Trophoblast cell (in vitro differentiated cells and primary cell): ENCODE measurements around the gene PPP1R13L.

Source experiments
- DNase-seq, 2 donors: peaks; one replicate each; pipeline ENCODE4 v3.0.0-alpha.2; 2016
- H2AFZ ChIP-seq: 2 replicates; pipeline ENCODE4 v1.6.1; 2013; ENCODE audit warnings: low read length, moderate library complexity, mild to moderate bottlenecking; ENCODE audit not compliant: insufficient read depth, poor library complexity
- H2AK5ac ChIP-seq: 2 replicates; pipeline ENCODE4 v1.6.1; 2013; ENCODE audit warnings: mild to moderate bottlenecking, low read length
- H2BK120ac ChIP-seq: 2 replicates; pipeline ENCODE4 v1.6.1; 2013; ENCODE audit warnings: low read length, mild to moderate bottlenecking, moderate library complexity; ENCODE audit not compliant: insufficient read depth, poor library complexity
- H2BK12ac ChIP-seq: 2 replicates; pipeline ENCODE4 v1.6.1; 2013; ENCODE audit warnings: mild to moderate bottlenecking, low read length, moderate library complexity
- H2BK5ac ChIP-seq: 2 replicates; pipeline ENCODE4 v1.6.1; 2013; ENCODE audit warnings: low read length, low read depth, moderate library complexity, mild to moderate bottlenecking; ENCODE audit not compliant: poor library complexity
- H3K14ac ChIP-seq: 2 replicates; pipeline ENCODE4 v1.6.1; 2013; ENCODE audit warnings: mild to moderate bottlenecking, low read length
- H3K18ac ChIP-seq: 2 replicates; pipeline ENCODE4 v1.6.1; 2013; ENCODE audit warnings: mild to moderate bottlenecking, low read length
- H3K23ac ChIP-seq: 2 replicates; pipeline ENCODE4 v1.6.1; 2013; ENCODE audit warnings: low read length
- H3K27ac ChIP-seq: 2 replicates; pipeline ENCODE4 v1.5.1; 2013; ENCODE audit warnings: low read depth, mild to moderate bottlenecking, inconsistent platforms, low read length, moderate library complexity
- H3K27me3 ChIP-seq: 2 replicates; pipeline ENCODE4 v1.6.1; 2013; ENCODE audit warnings: inconsistent platforms, mild to moderate bottlenecking, low read length, moderate library complexity; ENCODE audit not compliant: insufficient read depth
- H3K36me3 ChIP-seq, 2 experiments: 1 replicate in 1 of 2; 2 replicates in 1 of 2; pipeline ENCODE4 v1.6.1; 2013; ENCODE audit warnings: low read length in 2 of 2, mild to moderate bottlenecking in 2 of 2, moderate library complexity in 1 of 2; ENCODE audit not compliant: insufficient read depth in 2 of 2, control insufficient read depth in 1 of 2
- H3K4ac ChIP-seq: 2 replicates; pipeline ENCODE4 v1.6.1; 2013; ENCODE audit warnings: low read depth, mild to moderate bottlenecking, low read length, moderate library complexity
- H3K4me1 ChIP-seq, 2 experiments: 1 replicate in 1 of 2; 2 replicates in 1 of 2; pipeline ENCODE4 v1.6.1; 2013; ENCODE audit warnings: low read length in 2 of 2, mild to moderate bottlenecking in 2 of 2, moderate library complexity in 1 of 2; ENCODE audit not compliant: insufficient read depth in 2 of 2, control insufficient read depth in 1 of 2
- H3K4me2 ChIP-seq: 2 replicates; pipeline ENCODE4 v1.6.1; 2013; ENCODE audit warnings: inconsistent platforms, mild to moderate bottlenecking, low read length, moderate library complexity
- H3K4me3 ChIP-seq: 2 replicates; pipeline ENCODE4 v1.5.1; 2013; ENCODE audit warnings: mild to moderate bottlenecking, low read depth, low read length, inconsistent platforms
- H3K79me1 ChIP-seq: one replicate; pipeline ENCODE4 v1.6.1; 2013; ENCODE audit warnings: low read length
- H3K79me2 ChIP-seq: 2 replicates; pipeline ENCODE4 v1.6.1; 2013; ENCODE audit warnings: low read length, mild to moderate bottlenecking; ENCODE audit not compliant: control insufficient read depth, insufficient read depth, poor library complexity
- H3K9ac ChIP-seq: 2 replicates; pipeline ENCODE4 v1.6.1; 2013; ENCODE audit warnings: mild to moderate bottlenecking, low read length
- H3K9me3 ChIP-seq: 2 replicates; pipeline ENCODE4 v1.6.1; 2013; ENCODE audit warnings: low read depth, mild to moderate bottlenecking, control low read depth, inconsistent platforms, low read length; ENCODE audit not compliant: insufficient read depth
- H4K12ac ChIP-seq: 2 replicates; pipeline ENCODE4 v1.6.1; 2013; ENCODE audit warnings: low read depth, mild to moderate bottlenecking, low read length, moderate library complexity
- H4K8ac ChIP-seq: 2 replicates; pipeline ENCODE4 v1.6.1; 2013; ENCODE audit warnings: low read depth, mild to moderate bottlenecking, low read length, moderate library complexity
- H4K91ac ChIP-seq: one replicate; pipeline ENCODE4 v1.6.1; 2013; ENCODE audit warnings: low read depth, mild to moderate bottlenecking, low read length, moderate library complexity
- WGBS: extraction: QIAGEN DNeasy Blood & Tissue Kit; methylation state at CpG from one replicate; pipeline ENCODE4 v1.1.7; 2013; ENCODE audit warnings: missing lambda C conversion rate; ENCODE audit not compliant: insufficient read length, insufficient coverage; ENCODE audit errors: extremely low coverage; 5-methylcytosine and 5-hydroxymethylcytosine counted together

Gene PPP1R13L

GRCh38 chr19:45382426-45382825 is 22.4 kb downstream of the PPP1R13L start:
- Histone ChIP-seq H3K4ac (no peak overlapping the region), H3K27me3 (no peaks in the 10 kb centered on the region), H2BK12ac (no peak overlapping the region), H2BK5ac (no peak overlapping the region), H3K36me3 (peaks cover 29 to 41% of the 10 kb centered on the region in 2 experiments), H2BK120ac (no peak overlapping the region), H4K12ac (no peak overlapping the region), H2AK5ac (no peak overlapping the region), H3K9ac (no peak overlapping the region), H3K79me2 (no peaks in the 10 kb centered on the region), H4K91ac (no peak overlapping the region), H3K14ac (no peak overlapping the region), H4K8ac (no peak overlapping the region), H3K27ac (no peak overlapping the region), H3K79me1 (no peaks in the 10 kb centered on the region), H2AFZ (no peak overlapping the region), H3K4me3 (no peak overlapping the region), H3K18ac (no peak overlapping the region), H3K4me2 (no peak overlapping the region), H3K23ac (no peak overlapping the region), H3K9me3 (no peaks in the 10 kb centered on the region), H3K4me1 (no peaks in the 10 kb centered on the region)
- WGBS, result no CpG with 5 or more reads among the region's 29 CpGs
- no peak for DNase-seq

- Histone ChIP-seq H3K27ac (no peak overlapping the region), H3K4ac (no peak overlapping the region), H4K91ac (no peak overlapping the region), H3K9me3 (no peaks in the 10 kb centered on the region), H3K4me3 (no peak overlapping the region), H3K9ac (no peak overlapping the region), H3K79me2 (no peaks in the 10 kb centered on the region), H4K8ac (no peak overlapping the region), H2BK5ac (no peak overlapping the region), H2AK5ac (no peak overlapping the region), H2AFZ (no peak overlapping the region), H2BK12ac (no peak overlapping the region), H2BK120ac (no peak overlapping the region), H3K18ac (no peak overlapping the region), H3K79me1 (peaks cover 3% of the 10 kb centered on the region), H3K27me3 (no peaks in the 10 kb centered on the region), H3K14ac (no peak overlapping the region), H3K4me1 (peaks cover 0 to 4% of the 10 kb centered on the region in 2 experiments), H3K4me2 (no peak overlapping the region), H3K23ac (no peak overlapping the region), H3K36me3 (peaks cover 22 to 33% of the 10 kb centered on the region in 2 experiments), H4K12ac (no peak overlapping the region)
- DNase-seq, result no peak
- WGBS, result no CpG with 5 or more reads among the region's 1 CpG
Observed at GRCh38 chr19:45380107-45380506, 24.8 kb downstream of the PPP1R13L start.

GRCh38 chr19:45376045-45376724 is 28.7 kb downstream of the PPP1R13L start:
- Histone ChIP-seq H4K91ac (no peak overlapping the region), H3K4me2 (no peak overlapping the region), H4K12ac (no peak overlapping the region), H3K27me3 (no peaks in the 10 kb centered on the region), H3K9me3 (no peaks in the 10 kb centered on the region), H3K14ac (no peak overlapping the region), H2BK120ac (peak overlapping the region; percentile 41), H3K79me1 (peaks cover 3% of the 10 kb centered on the region), H4K8ac (peak overlapping the region; percentile 37), H3K23ac (no peak overlapping the region), H3K9ac (no peak overlapping the region), H2AK5ac (no peak overlapping the region), H3K4ac (no peak overlapping the region), H3K79me2 (no peaks in the 10 kb centered on the region), H2BK5ac (no peak overlapping the region), H3K4me3 (no peak overlapping the region), H2BK12ac (no peak overlapping the region), H3K18ac (no peak overlapping the region), H3K4me1 (peaks cover 0 to 4% of the 10 kb centered on the region in 2 experiments), H3K36me3 (peaks cover 7 to 14% of the 10 kb centered on the region in 2 experiments), H2AFZ (no peak overlapping the region), H3K27ac (peak overlapping the region; percentile 37)
- peak in 1 of 2 donors; percentile 17 for DNase-seq
- no CpG with 5 or more reads among the region's 13 CpGs for WGBS

- peak within 1 kb of the TSS; percentile 82 for H4K8ac ChIP-seq
- H3K23ac ChIP-seq, result no peak within 1 kb of the TSS
- peaks cover 2 to 7% of the 10 kb centered on the region in 2 experiments for H3K36me3 ChIP-seq
- peak within 1 kb of the TSS; percentile 80 for H2AFZ ChIP-seq
- H3K4me1 ChIP-seq, result peaks cover 5% of the 10 kb centered on the region in 2 experiments
- H3K4me3 ChIP-seq, result peak within 1 kb of the TSS; percentile 79
- no peak within 1 kb of the TSS for H2BK12ac ChIP-seq
- no peaks in the 10 kb centered on the region for H3K27me3 ChIP-seq
- H3K9me3 ChIP-seq, result no peaks in the 10 kb centered on the region
- H4K12ac ChIP-seq, result peak within 1 kb of the TSS; percentile 27
- peak within 1 kb of the TSS; percentile 39 for H3K9ac ChIP-seq
- peak within 1 kb of the TSS; percentile 87 for H3K4me2 ChIP-seq
- H3K79me1 ChIP-seq, result peaks cover 7% of the 10 kb centered on the region
- H3K27ac ChIP-seq, result peak within 1 kb of the TSS; percentile 11
- H3K79me2 ChIP-seq, result no peaks in the 10 kb centered on the region
- H2BK120ac ChIP-seq, result peak within 1 kb of the TSS; percentile 35
- H2AK5ac ChIP-seq, result peak within 1 kb of the TSS; percentile 47
- H4K91ac ChIP-seq, result peak within 1 kb of the TSS; percentile 54
- DNase-seq, result peak; percentile 97 to 100
- peak within 1 kb of the TSS; percentile 12 for H3K14ac ChIP-seq
- peak within 1 kb of the TSS; percentile 86 for H3K4ac ChIP-seq
- no CpG with 5 or more reads among the region's 55 CpGs for WGBS
- H2BK5ac ChIP-seq, result no peak within 1 kb of the TSS
- H3K18ac ChIP-seq, result peak within 1 kb of the TSS; percentile 60
Observed at GRCh38 chr19:45370410-45371204, 34.3 kb downstream of the PPP1R13L start, which contains the start of gene ERCC2. Gene ERCC2, minus strand, starts transcription at chr19:45370573. Its CDS starts 33 bp downstream, at chr19:45370540.
